SH-SY5Y (cell line): ENCODE results near the gene PSD4.

ENCODE experiments used
- GATA2 ChIP-seq: IDR thresholded peaks from 2 replicates; pipeline ENCODE4 v1.6.1; 2011; ENCODE audit warnings: mild to moderate bottlenecking, low read depth, low read length
- GATA3 ChIP-seq: IDR thresholded peaks from 2 replicates; pipeline ENCODE4 v1.6.1; 2011; ENCODE audit warnings: low read depth, mild to moderate bottlenecking, low read length, moderate library complexity

DNA sequence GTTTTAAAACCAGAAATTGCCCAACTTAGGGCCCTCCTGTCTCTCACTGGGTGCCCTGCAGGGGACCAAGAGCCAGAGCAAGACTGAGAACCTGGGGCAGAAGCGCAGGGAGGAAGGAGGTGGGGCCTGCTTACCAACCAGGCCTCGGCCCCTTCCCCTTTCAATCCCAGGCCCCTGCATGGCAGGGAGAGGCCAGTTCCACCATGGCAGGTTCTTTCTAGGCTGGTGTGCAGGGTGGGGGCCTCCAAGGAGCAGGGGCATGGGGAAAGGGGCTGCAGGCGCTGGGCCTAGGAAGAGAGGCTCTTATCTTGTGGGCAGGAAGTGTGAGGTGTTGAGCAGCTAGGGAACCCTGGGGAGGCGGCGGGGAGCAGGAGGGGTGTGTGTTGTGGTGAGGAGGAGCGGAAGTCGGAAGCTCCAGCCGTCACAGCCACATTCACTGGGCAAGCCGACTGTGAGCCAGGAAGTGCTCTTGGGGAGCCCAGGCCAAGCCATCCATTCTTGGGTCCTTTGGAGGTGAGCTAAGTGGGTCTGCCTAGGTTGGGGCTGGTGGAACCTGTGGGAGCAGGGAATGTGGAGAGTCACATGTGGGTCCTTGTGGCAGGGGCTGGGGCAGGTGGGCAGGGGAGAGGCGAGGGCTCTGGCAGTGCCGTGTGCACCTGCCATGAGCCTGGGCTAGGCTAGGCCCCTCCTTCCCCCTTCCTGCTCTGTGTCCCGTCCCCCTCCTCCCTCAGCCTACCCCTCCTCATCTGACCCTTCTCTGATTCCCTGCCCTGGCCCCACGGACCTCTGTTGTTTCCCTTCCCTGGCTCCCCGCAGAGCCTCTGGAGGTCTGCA is at the start of gene PSD4:
- TF ChIP-seq GATA2 (no peak), GATA3 (no peak)
